Pancreas (tissue), 10 donors: ENCODE results near the gene TMTC2. TPM values are rescaled to one million over a fixed set of nuclear protein-coding genes. Genes with fewer than 3 reads are reported as not detected.

Experiments
- ATAC-seq, 4 donors: fragments of 200-7000 bp; cut with Tn5 transposase; one replicate each; pipeline versions ENCODE4 v1.8.0 to v1.9.1; 2020; ENCODE audit warnings: mild to moderate bottlenecking in 4 of 4, moderate library complexity in 4 of 4
- DNase-seq, 6 donors: peaks; one replicate each; pipeline ENCODE4 v3.0.0-alpha.2; 2020
- FAIRE-seq: peaks from 2 replicates; lab custom pipeline; 2012; peaks lifted over from hg19 to GRCh38; lab: Jason Lieb, UNC
- H3K27ac ChIP-seq, 4 donors: fragments of 200-600 bp; sonication (generic); 1 replicate in 3 of 4; 2 replicates in 1 of 4; pipeline versions ENCODE4 v1.5.0 to v1.8.0; 2020
- H3K27me3 ChIP-seq, 4 donors: fragments of 200-600 bp; one replicate each; pipeline ENCODE4 v1.8.0; 2021
- H3K36me3 ChIP-seq, 3 donors: fragments of 200-600 bp; sonication (generic) in 1 of 3; one replicate each; pipeline versions ENCODE4 v1.5.0 to v1.8.0; 2020 to 2021
- H3K4me1 ChIP-seq, 3 donors: fragments of 200-600 bp; one replicate each; pipeline ENCODE4 v1.8.0; 2021
- H3K4me3 ChIP-seq, 4 donors: fragments of 200-600 bp; sonication (generic) in 2 of 4; one replicate each; pipeline versions ENCODE4 v1.5.0 to v1.8.0; 2020 to 2021
- H3K9me3 ChIP-seq, 4 donors: fragments of 200-600 bp; one replicate each; pipeline ENCODE4 v1.8.0; 2021
- CTCF ChIP-seq, 4 donors: fragments of 200-600 bp; sonication (generic) in 3 of 4; IDR thresholded peaks; one replicate each; pipeline versions ENCODE4 v1.5.0 to v1.8.0; 2021; ENCODE audit warnings: antibody characterized with exemption in 4 of 4
- WGBS, 2 donors: extraction: QIAGEN DNeasy Blood & Tissue Kit; methylation state at CpG; one replicate each; pipeline ENCODE4 v1.1.7; 2013; 5-methylcytosine and 5-hydroxymethylcytosine counted together
- intact Hi-C, 3 donors: fragments of 100-400 bp; cut with DNase I; formaldehyde crosslinking; loops; one replicate each; pipeline versions ENCODE4 v1.11.1 to v1.14.2; 2022
- polyA plus RNA-seq, 2 donors: library from polyadenylated mRNA; stranded (reverse); fragments of 200-250 nt; gene quantifications; one replicate each; pipeline ENCODE4 v1.2.3, GENCODE V29; 2013
- total RNA-seq, 6 donors: library from RNA; stranded (reverse); fragmentation: NEBNext Ultra II Directional in 4 of 6; extraction: Animal tissue kit (Norgen Biotek cat#: 25700) in 4 of 6; gene quantifications; one replicate each; pipeline versions ENCODE4 v1.2.1 to v1.2.4, GENCODE V29; 2021 to 2023
- donor health status: healthy with polysubstance abuse.
- donor health status: DM: no; HTN: no; CAD: no; lungs with moderate emphysema.
- donor health status: DM: no; HTN: no; CAD: no.
- donor health status: control.
- donor health status: control.
- donor health status: Bipolar disorder and iron deficiency.
- donor health status: DM: yes; HTN: yes; CAD: no.
- donor health status: DM: no; HTN: no; CAD: no.
- donor health status: DM: no; HTN: no; CAD: no.
- donor health status: DM: yes; HTN: yes; CAD: no.

TMTC2 gene
- total and polyA plus RNA-seq, 8 donors = 5.3 to 14.4 (median 6.4) TPM

- Histone ChIP-seq H3K4me1 (no peaks in the 10 kb centered on the region), H3K27me3 (no peaks in the 10 kb centered on the region), H3K4me3 (no peak overlapping the region), H3K36me3 (no peaks in the 10 kb centered on the region), H3K9me3 (no peaks in the 10 kb centered on the region), H3K27ac (no peak overlapping the region)
- FAIRE-seq (no peak), ATAC-seq (no peak), DNase-seq (no peak)
- WGBS, 2 donors = 93 to 95% methylated on average over 7 of the region's 7 CpGs
- no peak for TF ChIP-seq CTCF (IDR thresholded peaks at IDR 0.05)
- intact Hi-C loops = no loop called here
Observed at GRCh38 chr12:82919388-82920054, 232.8 kb downstream of the TMTC2 start.

- H3K4me1 ChIP-seq = no peaks in the 10 kb centered on the region
- TF ChIP-seq CTCF (IDR thresholded peaks at IDR 0.05) = no peak
- no peaks in the 10 kb centered on the region for H3K27me3 ChIP-seq
- H3K36me3 ChIP-seq = no peaks in the 10 kb centered on the region
- 98 to 100% methylated on average over 1 of the region's 1 CpG for WGBS, 2 donors
- DNase-seq (no peak), FAIRE-seq (no peak), ATAC-seq (no peak)
- no peaks in the 10 kb centered on the region for H3K9me3 ChIP-seq
- no peak overlapping the region for H3K27ac ChIP-seq
- H3K4me3 ChIP-seq = no peak overlapping the region
- intact Hi-C loops = no loop called here
Observed at GRCh38 chr12:82923935-82924334, 237.2 kb downstream of the TMTC2 start.

GRCh38 chr12:82926630-82927029 lies 239.9 kb downstream of the TMTC2 start:
- FAIRE-seq (no peak), DNase-seq (no peak), ATAC-seq (no peak)
- WGBS, 2 donors = 83 to 98% methylated on average over 3 of the region's 3 CpGs
- H3K27me3 ChIP-seq = no peaks in the 10 kb centered on the region
- H3K9me3 ChIP-seq = no peaks in the 10 kb centered on the region
- no peak overlapping the region for H3K4me3 ChIP-seq
- no peaks in the 10 kb centered on the region for H3K36me3 ChIP-seq
- no peak for TF ChIP-seq CTCF (IDR thresholded peaks at IDR 0.05)
- H3K27ac ChIP-seq = no peak overlapping the region
- H3K4me1 ChIP-seq = no peaks in the 10 kb centered on the region
- intact Hi-C loops = no loop called here

GRCh38 chr12:82930301-82930700 lies 243.6 kb downstream of the TMTC2 start:
- no peak overlapping the region for H3K4me3 ChIP-seq
- FAIRE-seq = no peak
- 94 to 97% methylated on average over 3 of the region's 3 CpGs for WGBS, 2 donors

More at GRCh38 chr12:82930301-82930700, 243.6 kb downstream of the TMTC2 start:
- Histone ChIP-seq H3K4me1 (no peaks in the 10 kb centered on the region), H3K27me3 (no peaks in the 10 kb centered on the region), H3K27ac (no peak overlapping the region), H3K36me3 (no peaks in the 10 kb centered on the region), H3K9me3 (no peaks in the 10 kb centered on the region)
- intact Hi-C loops = no loop called here
- no peak for ATAC-seq
- TF ChIP-seq CTCF (IDR thresholded peaks at IDR 0.05) = no peak
- no peak for DNase-seq
